HuH-7 (cell line): ENCODE data around the gene NCEH1.

ENCODE experiments used
- DNase-seq: peaks from one replicate; pipeline ENCODE4 v3.0.0; 2011; ENCODE audit warnings: low spot score

Gene NCEH1

GRCh38 chr3:172643506-172644179, 67.2 kb downstream of the NCEH1 start:
- DNase-seq = no peak

GRCh38 chr3:172641291-172641690, 69.6 kb downstream of the NCEH1 start:
- DNase-seq = no peak

GRCh38 chr3:172640751-172641150, 70.1 kb downstream of the NCEH1 start:
- DNase-seq = no peak

- DNase-seq = no peak
Measured at GRCh38 chr3:172635588-172635987, 75.3 kb downstream of the NCEH1 start.

GRCh38 chr3:172634948-172635347, 75.9 kb downstream of the NCEH1 start:
- no peak for DNase-seq

- DNase-seq = no peak
Measured at GRCh38 chr3:172630316-172630715, 80.6 kb downstream of the NCEH1 start.

- DNase-seq = no peak
Measured at GRCh38 chr3:172629470-172629869, 81.4 kb downstream of the NCEH1 start.

- no peak for DNase-seq
Measured at GRCh38 chr3:172627057-172627809, 83.6 kb downstream of the NCEH1 start.

GRCh38 chr3:172626021-172626640, 84.7 kb downstream of the NCEH1 start:
- no peak for DNase-seq

GRCh38 chr3:172625404-172625803, 85.5 kb downstream of the NCEH1 start:
- no peak for DNase-seq

GRCh38 chr3:172624999-172625398, 85.9 kb downstream of the NCEH1 start:
- DNase-seq = no peak

- DNase-seq = no peak
Measured at GRCh38 chr3:172622916-172623700, 87.8 kb downstream of the NCEH1 start.

GRCh38 chr3:172622156-172622555, 88.7 kb downstream of the NCEH1 start:
- DNase-seq = no peak

- no peak for DNase-seq
Measured at GRCh38 chr3:172617976-172618375, 92.9 kb downstream of the NCEH1 start.

- DNase-seq = no peak
Measured at GRCh38 chr3:172617013-172617706, 93.7 kb downstream of the NCEH1 start.

- DNase-seq = no peak
Measured at GRCh38 chr3:172616031-172616461, 94.8 kb downstream of the NCEH1 start.

GRCh38 chr3:172615296-172615695, 95.6 kb downstream of the NCEH1 start:
- DNase-seq = no peak

GRCh38 chr3:172614340-172615274, 96.3 kb downstream of the NCEH1 start:
- DNase-seq = no peak

- no peak for DNase-seq
Measured at GRCh38 chr3:172613845-172614244, 97.0 kb downstream of the NCEH1 start.

- DNase-seq = no peak
Measured at GRCh38 chr3:172612871-172613678, 97.8 kb downstream of the NCEH1 start.
